GM23338 (cell line): ENCODE data around the gene SELPLG. TPM values are rescaled to one million over a fixed set of nuclear protein-coding genes. Genes with fewer than 3 reads are reported as not detected.

Experiments
- ATAC-seq: fragments of 200-7000 bp; cut with Tn5 transposase; 3 replicates; pipeline ENCODE4 v1.9.1; 2020
- DNase-seq: peaks from one replicate; pipeline ENCODE4 v3.0.0-alpha.2; 2015; ENCODE audit warnings: low spot score
- H2AFZ ChIP-seq: fragments of 200-600 bp; sonication (generic); 2 replicates; pipeline ENCODE4 v1.8.0; 2016; ENCODE audit warnings: antibody characterized with exemption, mild to moderate bottlenecking, moderate library complexity
- H3F3A ChIP-seq: fragments of 200-600 bp; sonication (generic); replicated peaks from 2 replicates; pipeline ENCODE4 v1.8.0; 2017; ENCODE audit warnings: antibody characterized with exemption, mixed run types, low read depth
- H3K27ac ChIP-seq: fragments of 200-600 bp; sonication (generic); 2 replicates; pipeline ENCODE4 v1.6.1; 2016; ENCODE audit warnings: low read depth
- H3K27me3 ChIP-seq: fragments of 200-600 bp; sonication (generic); 2 replicates; pipeline ENCODE4 v1.8.0; 2016; ENCODE audit warnings: mild to moderate bottlenecking, mixed run types, moderate library complexity; ENCODE audit not compliant: insufficient read depth
- H3K36me3 ChIP-seq: fragments of 200-600 bp; sonication (generic); 2 replicates; pipeline ENCODE4 v1.8.0; 2016; ENCODE audit warnings: mild to moderate bottlenecking; ENCODE audit not compliant: insufficient read depth
- H3K4me1 ChIP-seq: fragments of 200-600 bp; sonication (generic); 2 replicates; pipeline ENCODE4 v1.8.0; 2016; ENCODE audit warnings: mild to moderate bottlenecking, moderate library complexity; ENCODE audit not compliant: insufficient read depth
- H3K4me2 ChIP-seq: fragments of 200-600 bp; sonication (generic); 2 replicates; pipeline ENCODE4 v1.7.1; 2017; ENCODE audit warnings: mixed run types
- H3K4me3 ChIP-seq: fragments of 200-600 bp; sonication (generic); 2 replicates; pipeline ENCODE4 v1.6.1; 2016; ENCODE audit warnings: mixed run types
- H3K79me2 ChIP-seq: fragments of 200-600 bp; sonication (generic); replicated peaks from 2 replicates; pipeline ENCODE4 v1.8.0; 2017; ENCODE audit warnings: mild to moderate bottlenecking; ENCODE audit not compliant: insufficient read depth
- H3K9me2 ChIP-seq: fragments of 200-600 bp; sonication (generic); 2 replicates; pipeline ENCODE4 v1.8.0; 2017; ENCODE audit not compliant: insufficient read depth
- H4K20me1 ChIP-seq: fragments of 200-600 bp; sonication (generic); replicated peaks from 2 replicates; pipeline ENCODE4 v1.8.0; 2017; ENCODE audit warnings: mild to moderate bottlenecking; ENCODE audit not compliant: insufficient read depth
- H3K27ac Mint-ChIP-seq: 2 replicates; pipeline ENCODE4 v1.8.0; 2020; ENCODE audit warnings: inconsistent platforms, mild to moderate bottlenecking, moderate library complexity, mixed read lengths
- H3K27me3 Mint-ChIP-seq: 3 replicates; pipeline ENCODE4 v1.8.0; 2022; ENCODE audit warnings: low read depth, mild to moderate bottlenecking, moderate library complexity, mixed read lengths, inconsistent platforms; ENCODE audit not compliant: insufficient read depth, poor library complexity
- H3K36me3 Mint-ChIP-seq: 3 replicates; pipeline ENCODE4 v1.8.0; 2021; ENCODE audit warnings: low read depth, mild to moderate bottlenecking, inconsistent platforms, moderate library complexity, mixed read lengths
- H3K4me1 Mint-ChIP-seq: 3 replicates; pipeline ENCODE4 v1.8.0; 2020; ENCODE audit warnings: mild to moderate bottlenecking, inconsistent platforms, mixed read lengths
- H3K4me3 Mint-ChIP-seq: 3 replicates; pipeline ENCODE4 v1.8.0; 2021; ENCODE audit warnings: moderate library complexity, mild to moderate bottlenecking, inconsistent platforms, mixed read lengths
- H3K9me3 Mint-ChIP-seq: 3 replicates; pipeline ENCODE4 v1.8.0; 2020; ENCODE audit warnings: moderate library complexity, mild to moderate bottlenecking, inconsistent platforms, mixed read lengths
- CREB1 ChIP-seq: fragments of 250-450 bp; sonication (Bioruptor Pico); IDR thresholded peaks from 2 replicates; pipeline ENCODE4 v1.5.0; 2020; ENCODE audit warnings: low read depth, mild to moderate bottlenecking, moderate library complexity
- EZH2phosphoT487 ChIP-seq: fragments of 200-600 bp; sonication (generic); IDR thresholded peaks from one replicate; pipeline ENCODE4 v1.8.1; 2018; ENCODE audit warnings: antibody characterized with exemption; ENCODE audit not compliant: unreplicated experiment
- JUNB ChIP-seq: IDR thresholded peaks from one replicate; pipeline ENCODE4 v1.6.1; 2016; ENCODE audit warnings: antibody characterized with exemption; ENCODE audit not compliant: unreplicated experiment
- STAT1 ChIP-seq: IDR thresholded peaks from one replicate; pipeline ENCODE4 v1.6.1; 2016; ENCODE audit warnings: antibody characterized with exemption; ENCODE audit not compliant: unreplicated experiment
- ZNF114 ChIP-seq: fragments of 250-450 bp; sonication (Bioruptor Pico); IDR thresholded peaks from 2 replicates; pipeline ENCODE4 v1.5.0; 2020; ENCODE audit warnings: mild to moderate bottlenecking, moderate library complexity
- ZNF331 ChIP-seq: fragments of 250-450 bp; sonication (Bioruptor Pico); IDR thresholded peaks from 2 replicates; pipeline ENCODE4 v1.5.0; 2020; ENCODE audit warnings: low read depth, mild to moderate bottlenecking, moderate library complexity
- polyA plus RNA-seq: library from polyadenylated mRNA; unstranded; fragments of >200 nt; fragmentation: Nextera tagmentation; extraction: Ambion mirVana; gene quantifications from 2 replicates; pipeline ENCODE4 v1.2.1, GENCODE V29; 2016
- total RNA-seq: library from RNA; depleted of rRNA; stranded (reverse); fragments of >200 nt; shearing (Covaris generic); gene quantifications from 2 replicates; pipeline ENCODE4 v1.2.3, GENCODE V29; 2014
- TF ChIP-seq, protein P1 (sequence below): IDR thresholded peaks from 2 replicates; pipeline ENCODE4 v1.6.1; 2016; ENCODE audit warnings: antibody characterized with exemption
- TF ChIP-seq, protein P2 (sequence below), 2 experiments: fragments of 200-600 bp in 1 of 2; sonication (generic) in 1 of 2; conservative IDR thresholded peaks; 2 replicates each; pipeline versions ENCODE4 v1.5.1 to v1.6.1; 2016 to 2017; ENCODE audit warnings: antibody characterized with exemption in 2 of 2, low read depth in 2 of 2, mild to moderate bottlenecking in 2 of 2, moderate library complexity in 1 of 2
- TF ChIP-seq, protein P3 (sequence below): fragments of 250-450 bp; sonication (Bioruptor Pico); IDR thresholded peaks from 2 replicates; pipeline ENCODE4 v1.5.0; 2020; ENCODE audit warnings: mild to moderate bottlenecking, moderate library complexity

Gene SELPLG
- total and polyA plus RNA-seq, 2 experiments from 2014 or later, result 0.16 to 0.56 TPM

DNA sequence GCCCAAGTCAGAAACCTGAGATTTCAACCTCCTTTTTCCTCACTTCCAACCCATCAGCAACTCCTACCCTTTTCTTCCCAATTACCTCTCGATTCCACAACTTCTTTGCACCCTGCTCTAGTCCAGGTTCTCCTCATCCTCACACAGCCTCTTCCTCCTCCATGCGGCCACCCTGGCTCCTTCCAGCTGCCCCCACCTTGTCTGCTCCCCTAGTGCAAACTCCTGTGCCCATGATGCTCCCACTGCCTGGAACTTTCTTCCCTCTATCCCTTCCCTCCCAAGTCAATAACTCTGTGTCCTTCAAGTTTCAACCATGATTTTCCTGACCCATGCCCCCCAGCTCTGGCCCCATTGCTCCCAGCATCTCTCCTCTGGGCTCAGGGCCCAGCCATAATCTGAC is 17.3 kb downstream of the SELPLG start:
- H3K27me3 ChIP-seq, result no peaks in the 10 kb centered on the region
- no peaks in the 10 kb centered on the region for H3K79me2 ChIP-seq
- H3K27ac ChIP-seq, result no peak overlapping the region
- H3K4me1 ChIP-seq, result peaks cover 3% of the 10 kb centered on the region; the same call in 1 of the 2 replicates
- Mint-ChIP-seq H3K27me3 (peaks cover 9% of the 10 kb centered on the region), H3K4me1 (peaks cover 20% of the 10 kb centered on the region), H3K27ac (no peak overlapping the region), H3K9me3 (peaks cover 7% of the 10 kb centered on the region), H3K36me3 (peaks cover 3% of the 10 kb centered on the region; the same call in 1 of the 3 replicates), H3K4me3 (no peak overlapping the region)
- H2AFZ ChIP-seq, result no peak overlapping the region
- no peak for ATAC-seq
- 0 out of 2 replicates have a peak, but pooled peaks cover 3% of the 10 kb centered on the region for H3F3A ChIP-seq
- H3K4me3 ChIP-seq, result no peak overlapping the region
- no peaks in the 10 kb centered on the region for H4K20me1 ChIP-seq
- no peaks in the 10 kb centered on the region for H3K36me3 ChIP-seq
- H3K4me2 ChIP-seq, result no peak overlapping the region
- H3K9me2 ChIP-seq, result no peaks in the 10 kb centered on the region
- TF ChIP-seq JUNB (no peak), STAT1 (no peak), EZH2phosphoT487 (no peak)
- TF ChIP-seq, protein P1, sequence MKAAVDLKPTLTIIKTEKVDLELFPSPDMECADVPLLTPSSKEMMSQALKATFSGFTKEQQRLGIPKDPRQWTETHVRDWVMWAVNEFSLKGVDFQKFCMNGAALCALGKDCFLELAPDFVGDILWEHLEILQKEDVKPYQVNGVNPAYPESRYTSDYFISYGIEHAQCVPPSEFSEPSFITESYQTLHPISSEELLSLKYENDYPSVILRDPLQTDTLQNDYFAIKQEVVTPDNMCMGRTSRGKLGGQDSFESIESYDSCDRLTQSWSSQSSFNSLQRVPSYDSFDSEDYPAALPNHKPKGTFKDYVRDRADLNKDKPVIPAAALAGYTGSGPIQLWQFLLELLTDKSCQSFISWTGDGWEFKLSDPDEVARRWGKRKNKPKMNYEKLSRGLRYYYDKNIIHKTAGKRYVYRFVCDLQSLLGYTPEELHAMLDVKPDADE, result no peak
- no peak for DNase-seq

DNA sequence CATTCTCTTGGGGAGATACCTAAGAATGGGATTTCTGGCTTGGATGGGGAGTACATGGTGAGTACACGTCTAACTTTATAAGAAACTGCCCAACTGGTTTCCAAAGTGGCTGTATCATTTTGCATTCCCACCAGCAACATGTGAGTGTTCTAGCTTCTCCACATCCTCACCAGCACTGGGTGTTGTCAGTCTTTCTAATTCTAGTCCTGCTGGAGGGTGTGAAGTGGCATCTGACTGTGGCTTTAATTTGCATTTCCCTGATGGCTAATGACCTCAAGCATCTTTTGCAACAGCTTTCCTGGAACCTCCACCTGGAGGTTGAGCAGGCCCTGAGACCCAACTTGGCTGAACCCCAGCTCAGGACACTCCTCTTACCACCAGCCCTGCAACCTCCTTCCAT is 17.8 kb downstream of the SELPLG start:
- Histone ChIP-seq H3F3A (0 out of 2 replicates have a peak, but pooled peaks cover 3% of the 10 kb centered on the region), H3K9me2 (no peaks in the 10 kb centered on the region), H4K20me1 (no peaks in the 10 kb centered on the region), H3K4me1 (peaks cover 3% of the 10 kb centered on the region; the same call in 1 of the 2 replicates), H3K27ac (no peak overlapping the region), H3K4me3 (no peak overlapping the region), H3K79me2 (no peaks in the 10 kb centered on the region), H2AFZ (no peak overlapping the region), H3K4me2 (no peak overlapping the region), H3K27me3 (no peaks in the 10 kb centered on the region), H3K36me3 (no peaks in the 10 kb centered on the region)
- ATAC-seq, result no peak
- Mint-ChIP-seq H3K9me3 (peaks cover 7% of the 10 kb centered on the region), H3K27me3 (peaks cover 9% of the 10 kb centered on the region), H3K36me3 (peaks cover 3% of the 10 kb centered on the region; the same call in 1 of the 3 replicates), H3K27ac (no peak overlapping the region), H3K4me1 (peaks cover 20% of the 10 kb centered on the region), H3K4me3 (no peak overlapping the region)
- no peak for DNase-seq
- no peak for TF ChIP-seq EZH2phosphoT487
- TF ChIP-seq, protein P2, sequence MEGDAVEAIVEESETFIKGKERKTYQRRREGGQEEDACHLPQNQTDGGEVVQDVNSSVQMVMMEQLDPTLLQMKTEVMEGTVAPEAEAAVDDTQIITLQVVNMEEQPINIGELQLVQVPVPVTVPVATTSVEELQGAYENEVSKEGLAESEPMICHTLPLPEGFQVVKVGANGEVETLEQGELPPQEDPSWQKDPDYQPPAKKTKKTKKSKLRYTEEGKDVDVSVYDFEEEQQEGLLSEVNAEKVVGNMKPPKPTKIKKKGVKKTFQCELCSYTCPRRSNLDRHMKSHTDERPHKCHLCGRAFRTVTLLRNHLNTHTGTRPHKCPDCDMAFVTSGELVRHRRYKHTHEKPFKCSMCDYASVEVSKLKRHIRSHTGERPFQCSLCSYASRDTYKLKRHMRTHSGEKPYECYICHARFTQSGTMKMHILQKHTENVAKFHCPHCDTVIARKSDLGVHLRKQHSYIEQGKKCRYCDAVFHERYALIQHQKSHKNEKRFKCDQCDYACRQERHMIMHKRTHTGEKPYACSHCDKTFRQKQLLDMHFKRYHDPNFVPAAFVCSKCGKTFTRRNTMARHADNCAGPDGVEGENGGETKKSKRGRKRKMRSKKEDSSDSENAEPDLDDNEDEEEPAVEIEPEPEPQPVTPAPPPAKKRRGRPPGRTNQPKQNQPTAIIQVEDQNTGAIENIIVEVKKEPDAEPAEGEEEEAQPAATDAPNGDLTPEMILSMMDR (conservative IDR thresholded peaks at IDR 0.05; ENCODE audit: low read depth in 2 of 2), result no peak
- no peak for TF ChIP-seq ZNF331
- TF ChIP-seq, protein P1, result no peak
- TF ChIP-seq, protein P3, sequence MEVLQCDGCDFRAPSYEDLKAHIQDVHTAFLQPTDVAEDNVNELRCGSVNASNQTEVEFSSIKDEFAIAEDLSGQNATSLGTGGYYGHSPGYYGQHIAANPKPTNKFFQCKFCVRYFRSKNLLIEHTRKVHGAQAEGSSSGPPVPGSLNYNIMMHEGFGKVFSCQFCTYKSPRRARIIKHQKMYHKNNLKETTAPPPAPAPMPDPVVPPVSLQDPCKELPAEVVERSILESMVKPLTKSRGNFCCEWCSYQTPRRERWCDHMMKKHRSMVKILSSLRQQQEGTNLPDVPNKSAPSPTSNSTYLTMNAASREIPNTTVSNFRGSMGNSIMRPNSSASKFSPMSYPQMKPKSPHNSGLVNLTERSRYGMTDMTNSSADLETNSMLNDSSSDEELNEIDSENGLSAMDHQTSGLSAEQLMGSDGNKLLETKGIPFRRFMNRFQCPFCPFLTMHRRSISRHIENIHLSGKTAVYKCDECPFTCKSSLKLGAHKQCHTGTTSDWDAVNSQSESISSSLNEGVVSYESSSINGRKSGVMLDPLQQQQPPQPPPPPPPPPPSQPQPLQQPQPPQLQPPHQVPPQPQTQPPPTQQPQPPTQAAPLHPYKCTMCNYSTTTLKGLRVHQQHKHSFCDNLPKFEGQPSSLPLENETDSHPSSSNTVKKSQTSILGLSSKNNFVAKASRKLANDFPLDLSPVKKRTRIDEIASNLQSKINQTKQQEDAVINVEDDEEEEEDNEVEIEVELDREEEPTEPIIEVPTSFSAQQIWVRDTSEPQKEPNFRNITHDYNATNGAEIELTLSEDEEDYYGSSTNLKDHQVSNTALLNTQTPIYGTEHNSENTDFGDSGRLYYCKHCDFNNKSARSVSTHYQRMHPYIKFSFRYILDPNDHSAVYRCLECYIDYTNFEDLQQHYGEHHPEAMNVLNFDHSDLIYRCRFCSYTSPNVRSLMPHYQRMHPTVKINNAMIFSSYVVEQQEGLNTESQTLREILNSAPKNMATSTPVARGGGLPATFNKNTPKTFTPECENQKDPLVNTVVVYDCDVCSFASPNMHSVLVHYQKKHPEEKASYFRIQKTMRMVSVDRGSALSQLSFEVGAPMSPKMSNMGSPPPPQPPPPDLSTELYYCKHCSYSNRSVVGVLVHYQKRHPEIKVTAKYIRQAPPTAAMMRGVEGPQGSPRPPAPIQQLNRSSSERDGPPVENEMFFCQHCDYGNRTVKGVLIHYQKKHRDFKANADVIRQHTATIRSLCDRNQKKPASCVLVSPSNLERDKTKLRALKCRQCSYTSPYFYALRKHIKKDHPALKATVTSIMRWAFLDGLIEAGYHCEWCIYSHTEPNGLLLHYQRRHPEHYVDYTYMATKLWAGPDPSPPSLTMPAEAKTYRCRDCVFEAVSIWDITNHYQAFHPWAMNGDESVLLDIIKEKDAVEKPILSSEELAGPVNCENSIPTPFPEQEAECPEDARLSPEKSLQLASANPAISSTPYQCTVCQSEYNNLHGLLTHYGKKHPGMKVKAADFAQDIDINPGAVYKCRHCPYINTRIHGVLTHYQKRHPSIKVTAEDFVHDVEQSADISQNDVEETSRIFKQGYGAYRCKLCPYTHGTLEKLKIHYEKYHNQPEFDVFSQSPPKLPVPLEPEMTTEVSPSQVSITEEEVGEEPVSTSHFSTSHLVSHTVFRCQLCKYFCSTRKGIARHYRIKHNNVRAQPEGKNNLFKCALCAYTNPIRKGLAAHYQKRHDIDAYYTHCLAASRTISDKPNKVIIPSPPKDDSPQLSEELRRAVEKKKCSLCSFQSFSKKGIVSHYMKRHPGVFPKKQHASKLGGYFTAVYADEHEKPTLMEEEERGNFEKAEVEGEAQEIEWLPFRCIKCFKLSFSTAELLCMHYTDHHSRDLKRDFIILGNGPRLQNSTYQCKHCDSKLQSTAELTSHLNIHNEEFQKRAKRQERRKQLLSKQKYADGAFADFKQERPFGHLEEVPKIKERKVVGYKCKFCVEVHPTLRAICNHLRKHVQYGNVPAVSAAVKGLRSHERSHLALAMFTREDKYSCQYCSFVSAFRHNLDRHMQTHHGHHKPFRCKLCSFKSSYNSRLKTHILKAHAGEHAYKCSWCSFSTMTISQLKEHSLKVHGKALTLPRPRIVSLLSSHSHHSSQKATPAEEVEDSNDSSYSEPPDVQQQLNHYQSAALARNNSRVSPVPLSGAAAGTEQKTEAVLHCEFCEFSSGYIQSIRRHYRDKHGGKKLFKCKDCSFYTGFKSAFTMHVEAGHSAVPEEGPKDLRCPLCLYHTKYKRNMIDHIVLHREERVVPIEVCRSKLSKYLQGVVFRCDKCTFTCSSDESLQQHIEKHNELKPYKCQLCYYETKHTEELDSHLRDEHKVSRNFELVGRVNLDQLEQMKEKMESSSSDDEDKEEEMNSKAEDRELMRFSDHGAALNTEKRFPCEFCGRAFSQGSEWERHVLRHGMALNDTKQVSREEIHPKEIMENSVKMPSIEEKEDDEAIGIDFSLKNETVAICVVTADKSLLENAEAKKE (CRISPR knock-in tag), result no peak
- TF ChIP-seq JUNB, result no peak
- no peak for TF ChIP-seq ZNF114 (CRISPR knock-in tag)
- TF ChIP-seq CREB1 (CRISPR knock-in tag), result no peak
- no peak for TF ChIP-seq STAT1
